ENCODE measurements around the gene KIAA0232.
"Not testable (repeated sequence)": the region's sequence is repeated elsewhere in the genome, so short reads cannot be mapped to it uniquely, and the experiment has no call there.

Gene KIAA0232

DNA sequence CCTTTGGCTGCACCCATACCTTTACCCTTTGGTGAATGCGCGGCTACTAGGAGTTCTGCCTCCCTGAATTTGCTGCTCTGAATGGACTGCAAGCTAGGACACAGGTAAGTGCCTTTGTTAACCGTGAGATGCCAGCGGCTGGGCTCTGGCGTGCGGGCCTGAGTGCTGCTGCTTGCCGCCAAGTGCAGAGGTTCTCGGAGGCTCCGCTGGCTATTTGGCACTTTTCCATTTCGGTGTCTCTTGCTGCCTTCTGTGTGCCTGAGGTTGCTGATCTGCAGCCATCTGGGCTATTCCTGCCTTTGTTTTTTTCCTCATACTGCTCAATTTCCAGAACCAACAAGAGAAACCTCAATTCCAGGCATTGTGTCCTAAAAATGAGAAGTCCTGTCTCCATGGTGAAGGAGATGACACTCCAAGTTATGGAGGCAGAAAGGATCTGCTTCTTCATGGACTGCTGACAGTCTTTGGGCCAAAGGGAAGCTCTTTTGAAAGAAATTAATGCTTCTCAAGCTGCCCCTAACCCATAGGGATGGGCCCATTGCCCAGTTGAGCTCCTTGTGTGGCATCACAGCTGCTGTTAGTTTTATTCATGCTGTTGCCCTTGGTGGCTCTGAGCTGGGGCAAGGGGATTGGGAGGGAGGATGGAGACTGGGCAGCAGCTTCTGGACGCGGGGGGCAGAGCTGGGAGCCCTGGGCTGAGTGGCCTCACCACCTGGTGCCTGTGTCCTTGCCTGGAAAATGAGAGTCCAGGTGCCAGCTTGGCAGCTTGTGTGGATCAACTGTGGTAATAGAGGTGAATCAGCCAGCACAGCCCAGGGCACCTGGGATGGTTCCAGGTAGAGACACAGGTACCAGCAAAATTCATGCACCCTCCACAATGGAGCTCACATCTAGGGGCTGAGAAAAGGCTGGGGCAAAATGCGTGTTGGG is 123.3 kb downstream of the KIAA0232 start:
- peak; percentile 73 for DNase-seq

GRCh38 chr4:6906486-6906885 is 124.0 kb downstream of the KIAA0232 start:
- DNase-seq = not testable (repeated sequence)

GRCh38 chr4:6907658-6908191 is 125.2 kb downstream of the KIAA0232 start:
- no peak for DNase-seq

- DNase-seq = no peak
Observed at GRCh38 chr4:6908432-6909112, 126.0 kb downstream of the KIAA0232 start.

DNA sequence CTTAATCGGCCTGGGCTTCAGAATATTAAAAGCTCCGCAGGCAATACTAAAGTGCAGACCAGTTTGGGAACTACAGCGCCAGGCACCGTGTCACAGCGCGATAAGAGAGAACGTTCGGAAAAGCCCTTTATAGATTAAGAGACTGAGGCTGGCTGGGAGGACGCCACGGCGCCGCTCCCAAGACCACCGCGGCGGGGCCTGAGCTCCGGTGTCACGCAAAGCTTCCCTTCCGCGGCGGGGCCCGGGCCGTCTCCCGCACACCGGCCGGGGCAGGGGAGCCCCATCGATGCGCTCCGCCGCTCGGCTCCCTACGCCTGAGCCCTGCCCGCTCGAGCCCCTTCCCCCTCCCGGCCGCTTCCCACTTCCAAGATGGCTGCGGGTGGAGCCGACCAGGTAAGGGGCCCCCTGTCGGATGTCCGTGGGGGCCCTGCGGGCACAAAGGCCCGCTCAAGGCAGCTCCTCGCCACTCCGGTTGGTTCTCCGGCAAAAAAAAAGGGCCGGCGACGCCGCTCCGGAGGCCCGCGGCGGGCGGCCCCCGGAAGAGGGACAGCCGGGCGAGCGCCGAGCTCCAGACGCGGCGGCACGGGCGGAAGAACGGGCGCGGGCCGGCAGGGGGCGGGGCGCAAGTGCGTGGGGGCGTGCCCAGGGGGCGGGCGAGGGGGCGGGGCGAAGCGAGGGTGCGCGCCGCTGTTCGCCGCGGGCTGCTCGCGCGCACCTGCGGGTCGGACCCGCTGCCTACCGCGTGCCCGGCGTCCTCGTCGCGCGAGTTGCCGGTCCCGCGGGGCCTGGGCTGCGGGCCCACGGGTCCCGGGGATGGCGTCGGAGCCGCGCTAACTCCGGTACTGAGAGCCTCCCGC is 126.8 kb downstream of the KIAA0232 start, which contains the start of gene TBC1D14:
Gene TBC1D14 (plus strand): TSS at position 714 of the 857 bp plus-strand sequence. CDS start 13,564 bp downstream, outside the sequence.
- DNase-seq = peak; percentile 75

DNA sequence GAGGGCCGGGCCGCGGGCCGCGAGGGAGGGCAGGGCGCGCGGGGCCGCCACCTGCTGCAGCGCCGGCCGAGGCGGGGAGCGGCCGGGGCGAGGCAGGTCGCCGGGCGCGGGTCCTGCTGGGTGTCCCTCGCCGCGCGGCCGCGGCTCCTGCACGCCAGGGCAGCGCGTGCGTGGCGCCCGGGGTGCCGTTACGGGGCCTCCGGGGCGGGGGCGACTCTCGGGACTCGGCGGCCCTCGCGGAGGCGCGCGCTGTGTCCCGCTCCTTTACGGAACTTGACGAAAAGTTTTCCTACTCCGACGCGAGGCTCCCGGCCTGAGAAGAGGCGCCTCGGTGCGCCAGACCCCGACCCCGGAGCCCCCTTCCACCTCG is 127.4 kb downstream of the KIAA0232 start:
- no peak for DNase-seq

DNA sequence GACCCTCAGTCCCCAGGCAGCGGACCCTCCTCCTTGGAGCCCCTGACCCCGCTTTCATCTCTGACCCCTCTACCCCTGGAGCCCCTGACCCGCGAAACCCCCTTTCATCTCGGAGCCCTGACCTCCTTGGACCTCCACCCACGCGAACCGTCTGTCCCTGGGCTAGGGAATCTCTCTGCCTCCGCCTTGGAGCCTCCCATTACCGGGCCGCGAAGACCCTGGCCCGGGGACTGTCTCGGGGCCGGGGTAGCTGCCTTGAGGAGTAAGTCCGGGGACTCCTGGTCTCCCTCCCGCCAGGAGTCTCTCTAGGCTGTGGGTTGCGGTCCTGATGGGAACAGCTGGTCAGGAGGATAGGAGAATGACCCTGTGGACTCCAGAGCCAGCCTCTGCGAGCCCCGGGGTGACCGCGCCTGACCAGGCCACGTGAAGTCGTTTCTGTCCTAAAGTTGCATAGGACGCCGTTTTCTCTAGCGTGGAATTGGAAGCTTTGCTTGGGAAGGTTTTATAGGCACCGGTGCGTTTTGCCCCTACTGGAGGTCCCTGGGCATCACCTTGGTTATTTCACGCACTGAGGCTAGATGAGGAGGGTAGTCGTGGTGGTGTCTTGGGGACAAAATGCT is 127.9 kb downstream of the KIAA0232 start:
- DNase-seq = no peak

DNA sequence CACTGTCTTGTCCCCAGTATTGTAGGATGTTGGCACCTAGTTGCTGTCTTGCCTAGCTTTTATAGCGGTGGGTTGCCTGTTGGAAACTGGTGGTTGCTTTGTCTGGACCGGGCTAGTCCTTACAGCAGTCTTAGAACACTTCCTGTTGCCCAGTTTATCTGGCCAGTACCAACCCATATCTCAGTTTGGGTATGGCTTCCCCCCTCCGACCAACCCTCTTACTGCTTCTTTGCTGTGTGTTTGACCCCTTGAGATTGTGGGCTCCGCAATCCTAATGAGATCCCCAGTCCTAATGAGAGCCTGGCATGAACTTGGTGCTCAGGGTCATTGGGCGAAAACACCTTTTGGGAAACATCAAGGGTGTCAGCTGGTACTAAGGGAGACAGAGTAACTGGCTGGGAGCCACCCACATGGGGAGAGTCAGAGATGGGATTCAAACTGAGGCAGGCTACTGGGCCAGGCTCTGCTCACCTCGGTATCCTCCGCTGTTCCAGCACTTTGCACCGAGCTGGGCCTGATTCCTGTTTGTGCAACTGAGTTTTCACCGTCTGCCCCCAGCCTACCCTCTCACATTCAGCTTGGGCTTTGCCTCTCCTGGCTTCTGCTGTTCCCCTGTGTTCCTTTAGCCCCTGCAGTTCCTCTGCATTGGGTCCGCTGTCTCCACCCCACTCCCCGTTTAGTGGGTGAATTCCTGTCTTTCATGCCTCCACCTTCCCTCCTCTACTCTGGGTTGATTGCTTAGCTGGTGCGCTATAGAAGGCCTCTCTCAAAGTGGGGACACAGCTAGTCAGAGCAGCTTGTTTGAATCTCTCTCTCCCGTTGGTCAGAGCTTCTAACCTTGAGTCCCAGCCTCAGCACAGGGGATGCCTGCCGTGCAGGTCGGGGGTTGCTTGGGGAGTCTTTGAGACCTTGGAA is 128.7 kb downstream of the KIAA0232 start:
- DNase-seq = no peak

DNA sequence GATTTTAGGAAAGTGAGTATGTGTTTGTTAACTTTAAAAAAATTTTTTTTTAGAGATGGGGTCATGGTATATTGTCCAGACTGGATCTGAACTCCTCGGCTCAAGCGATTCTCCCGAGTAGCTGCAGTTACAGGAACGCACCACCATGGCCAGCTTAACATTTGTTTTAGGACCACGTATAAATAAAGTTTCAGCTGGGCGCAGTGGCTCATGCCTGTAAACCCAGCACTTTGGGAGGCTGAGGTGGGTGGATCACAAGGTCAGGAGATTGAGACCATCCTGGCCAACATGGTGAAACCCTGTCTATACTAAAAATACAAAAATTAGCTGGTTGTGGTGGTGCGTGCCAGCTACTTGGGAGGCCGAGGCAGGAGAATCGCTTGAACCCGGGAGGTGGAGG is 129.4 kb downstream of the KIAA0232 start:
- DNase-seq = not testable (repeated sequence)

DNA sequence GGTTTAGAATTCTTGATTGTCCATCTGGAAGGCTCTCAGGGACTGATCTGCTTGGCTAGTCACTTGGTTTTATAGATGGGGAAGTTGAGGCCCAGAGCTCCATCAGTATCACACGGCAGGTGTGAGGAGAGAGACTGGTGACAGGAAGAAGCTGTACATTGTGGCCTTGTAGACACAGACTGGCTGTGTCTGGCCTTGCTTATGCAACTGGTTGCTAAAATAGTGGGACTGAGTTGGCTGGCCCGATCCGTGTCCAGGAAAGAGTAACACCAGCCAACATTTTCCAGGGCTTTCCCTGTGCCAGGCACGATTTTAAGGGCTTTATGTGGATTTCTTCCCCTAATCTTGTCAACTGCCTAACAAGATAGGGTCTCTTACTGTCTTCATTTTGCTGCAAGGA is 129.9 kb downstream of the KIAA0232 start:
- DNase-seq = no peak

- DNase-seq = no peak
Observed at GRCh38 chr4:6913350-6913905, 130.9 kb downstream of the KIAA0232 start.

GRCh38 chr4:6914448-6914847 is 131.9 kb downstream of the KIAA0232 start:
- no peak for DNase-seq

- no peak for DNase-seq
Observed at GRCh38 chr4:6915041-6916005, 132.8 kb downstream of the KIAA0232 start.

- no peak for DNase-seq
Observed at GRCh38 chr4:6916069-6916586, 133.6 kb downstream of the KIAA0232 start.

GRCh38 chr4:6916587-6917460 is 134.3 kb downstream of the KIAA0232 start:
- no peak for DNase-seq

DNA sequence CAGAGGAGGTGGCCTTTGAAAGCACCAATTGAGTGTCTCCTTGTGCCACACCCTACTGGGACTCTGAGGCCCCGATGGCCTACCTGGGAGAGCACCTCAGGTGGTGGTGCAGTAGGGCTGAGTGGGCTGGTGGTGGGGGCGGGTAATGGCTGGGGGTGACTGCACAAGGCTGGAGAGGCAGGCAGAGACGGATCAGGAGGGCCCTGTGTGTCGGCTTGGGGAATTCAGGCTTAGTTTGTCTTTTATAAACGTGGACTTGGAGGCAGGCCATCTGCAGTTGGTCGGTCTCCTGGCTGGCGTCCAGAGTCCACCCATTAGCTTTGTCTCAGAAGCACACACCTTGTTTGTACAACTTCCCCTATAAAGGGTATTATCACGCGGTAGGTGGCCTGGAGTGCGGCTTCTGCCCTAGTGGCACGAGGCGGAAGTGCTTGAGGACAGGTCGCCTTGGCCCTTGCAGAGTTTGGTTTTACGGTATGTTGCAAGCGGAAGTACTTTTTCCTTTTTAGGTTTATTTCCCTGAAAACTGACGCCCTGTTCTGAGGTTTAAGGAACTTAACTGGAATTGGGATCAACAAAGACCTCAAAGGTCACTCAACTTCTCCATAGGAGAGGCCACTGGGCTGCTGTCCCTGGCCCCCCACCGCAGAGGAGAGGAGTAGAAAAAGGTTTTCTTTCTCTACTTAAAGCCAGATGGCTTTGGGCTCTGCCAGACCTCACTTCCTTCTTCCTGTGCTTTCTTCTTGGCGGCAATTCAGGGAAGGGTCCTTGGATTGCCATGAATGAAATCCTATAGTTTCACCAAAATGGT is 135.1 kb downstream of the KIAA0232 start:
- DNase-seq = peak; percentile 93

DNA sequence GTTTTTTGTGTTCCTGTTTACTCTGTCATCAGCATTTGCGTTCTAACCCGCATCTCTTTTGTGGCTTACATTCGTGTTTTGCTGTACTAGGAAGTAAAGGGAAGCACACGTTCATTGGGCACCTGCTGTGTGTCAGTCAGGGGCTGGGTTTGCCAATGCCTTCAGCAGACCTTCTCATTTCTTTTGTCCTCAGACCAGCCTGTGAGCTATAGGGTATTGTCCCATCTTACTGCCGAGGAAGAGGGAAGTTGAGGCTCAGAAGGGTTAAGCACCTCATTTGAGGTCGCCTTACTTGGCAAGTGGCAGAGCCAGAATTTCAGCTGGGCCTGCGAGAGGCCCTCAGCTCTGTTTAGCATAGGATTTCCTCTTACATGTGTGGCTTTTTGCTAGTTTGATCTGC is 135.8 kb downstream of the KIAA0232 start:
- no peak for DNase-seq
